Measurements from ENCODE around the gene CNOT4.

GRCh38 chr7:135352285-135352684 lies 157.6 kb downstream of the CNOT4 start:
- no peak for TF ChIP-seq POLR2A (IDR thresholded peaks at IDR 0.05)
- TF ChIP-seq, protein P1, sequence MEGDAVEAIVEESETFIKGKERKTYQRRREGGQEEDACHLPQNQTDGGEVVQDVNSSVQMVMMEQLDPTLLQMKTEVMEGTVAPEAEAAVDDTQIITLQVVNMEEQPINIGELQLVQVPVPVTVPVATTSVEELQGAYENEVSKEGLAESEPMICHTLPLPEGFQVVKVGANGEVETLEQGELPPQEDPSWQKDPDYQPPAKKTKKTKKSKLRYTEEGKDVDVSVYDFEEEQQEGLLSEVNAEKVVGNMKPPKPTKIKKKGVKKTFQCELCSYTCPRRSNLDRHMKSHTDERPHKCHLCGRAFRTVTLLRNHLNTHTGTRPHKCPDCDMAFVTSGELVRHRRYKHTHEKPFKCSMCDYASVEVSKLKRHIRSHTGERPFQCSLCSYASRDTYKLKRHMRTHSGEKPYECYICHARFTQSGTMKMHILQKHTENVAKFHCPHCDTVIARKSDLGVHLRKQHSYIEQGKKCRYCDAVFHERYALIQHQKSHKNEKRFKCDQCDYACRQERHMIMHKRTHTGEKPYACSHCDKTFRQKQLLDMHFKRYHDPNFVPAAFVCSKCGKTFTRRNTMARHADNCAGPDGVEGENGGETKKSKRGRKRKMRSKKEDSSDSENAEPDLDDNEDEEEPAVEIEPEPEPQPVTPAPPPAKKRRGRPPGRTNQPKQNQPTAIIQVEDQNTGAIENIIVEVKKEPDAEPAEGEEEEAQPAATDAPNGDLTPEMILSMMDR (IDR thresholded peaks at IDR 0.05): no peak
